ENCODE measurements around the gene C8G. TPM values are rescaled to one million over a fixed set of nuclear protein-coding genes. Genes with fewer than 3 reads are reported as not detected.

C8G gene
- total and polyA plus RNA-seq, 2 of the 8 experiments (the other 6 are each of a cell fraction or from before 2014, with no cell fraction given) = 0.62 to 0.80 TPM

DNA sequence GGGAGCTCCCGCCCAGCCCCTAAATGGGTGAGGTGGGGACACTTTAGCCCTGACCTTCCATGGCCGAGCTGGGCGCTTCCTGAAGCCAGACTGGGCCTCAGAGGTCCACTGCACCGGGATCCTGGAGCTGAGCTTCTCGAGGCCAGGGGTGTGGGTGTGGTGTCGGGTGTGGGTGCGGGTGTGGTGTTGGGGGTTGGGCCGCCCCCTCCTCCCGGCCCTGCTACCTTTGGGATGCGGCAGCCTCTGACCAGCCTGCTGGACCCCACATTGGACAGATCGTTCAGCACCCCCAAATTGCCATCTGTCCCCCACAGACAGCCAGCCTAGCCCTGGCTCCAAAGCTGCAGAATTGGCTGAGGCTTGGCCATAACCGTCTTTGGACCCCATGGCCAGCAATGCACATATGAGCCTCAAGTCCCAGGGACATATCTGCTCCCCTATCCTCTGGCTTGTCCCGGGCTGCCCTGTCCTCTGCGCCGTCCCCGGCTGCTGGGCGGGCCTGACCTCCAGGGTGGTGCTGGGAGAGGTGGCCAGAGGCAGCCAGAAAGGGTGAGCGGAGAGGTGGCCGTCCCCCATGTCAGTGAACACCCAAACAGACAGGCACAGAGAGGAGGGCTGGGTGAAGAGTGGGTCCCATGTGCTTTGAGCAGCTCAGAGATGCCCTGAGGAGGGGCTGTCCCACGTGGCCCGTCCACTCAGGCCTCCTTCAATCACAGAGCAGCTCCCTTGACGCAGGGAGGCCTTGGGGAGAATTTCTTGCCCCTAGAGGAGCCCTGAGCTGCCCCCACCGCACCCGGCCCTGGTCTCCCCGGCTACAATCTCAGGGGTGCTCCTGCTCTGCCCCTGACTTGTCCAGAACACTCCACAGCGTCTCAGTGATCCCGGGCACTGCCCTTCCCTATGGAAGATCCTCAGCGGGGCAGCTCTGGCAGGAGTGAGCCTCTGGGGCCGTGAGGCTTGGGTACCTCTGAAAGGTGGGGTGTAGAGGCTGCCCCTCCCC, 28.9 kb downstream of the C8G start (continued):
- TF ChIP-seq, protein P1, sequence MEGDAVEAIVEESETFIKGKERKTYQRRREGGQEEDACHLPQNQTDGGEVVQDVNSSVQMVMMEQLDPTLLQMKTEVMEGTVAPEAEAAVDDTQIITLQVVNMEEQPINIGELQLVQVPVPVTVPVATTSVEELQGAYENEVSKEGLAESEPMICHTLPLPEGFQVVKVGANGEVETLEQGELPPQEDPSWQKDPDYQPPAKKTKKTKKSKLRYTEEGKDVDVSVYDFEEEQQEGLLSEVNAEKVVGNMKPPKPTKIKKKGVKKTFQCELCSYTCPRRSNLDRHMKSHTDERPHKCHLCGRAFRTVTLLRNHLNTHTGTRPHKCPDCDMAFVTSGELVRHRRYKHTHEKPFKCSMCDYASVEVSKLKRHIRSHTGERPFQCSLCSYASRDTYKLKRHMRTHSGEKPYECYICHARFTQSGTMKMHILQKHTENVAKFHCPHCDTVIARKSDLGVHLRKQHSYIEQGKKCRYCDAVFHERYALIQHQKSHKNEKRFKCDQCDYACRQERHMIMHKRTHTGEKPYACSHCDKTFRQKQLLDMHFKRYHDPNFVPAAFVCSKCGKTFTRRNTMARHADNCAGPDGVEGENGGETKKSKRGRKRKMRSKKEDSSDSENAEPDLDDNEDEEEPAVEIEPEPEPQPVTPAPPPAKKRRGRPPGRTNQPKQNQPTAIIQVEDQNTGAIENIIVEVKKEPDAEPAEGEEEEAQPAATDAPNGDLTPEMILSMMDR (IDR thresholded peaks at IDR 0.05; ENCODE audit: control extremely low read depth in 1 of 3, insufficient read depth in 1 of 3, low read depth in 1 of 3, low read length in 3 of 3) = no peak
- TF ChIP-seq ZNF274 (IDR thresholded peaks at IDR 0.05; ENCODE audit: borderline replicate concordance, extremely low read depth, low read length) (no peak), SUZ12 (IDR thresholded peaks at IDR 0.05; ENCODE audit: low read length) (no peak), KDM1A (IDR thresholded peaks at IDR 0.05; ENCODE audit: borderline replicate concordance, low read length) (no peak)
